Tibial nerve (tissue), 4 donors: ENCODE results near the gene TTC21A. TPM values are rescaled to one million over a fixed set of nuclear protein-coding genes. Genes with fewer than 3 reads are reported as not detected.

Experiments
- DNase-seq, 2 donors: peaks; one replicate each; pipeline ENCODE4 v3.0.0-alpha.2; 2019; ENCODE audit warnings: low spot score in 2 of 2
- H3K27ac ChIP-seq, 4 donors: fragments of 200-600 bp; sonication (generic) in 3 of 4; one replicate each; pipeline ENCODE4 v1.5.1; 2017 to 2019; ENCODE audit warnings: mild to moderate bottlenecking in 1 of 4
- H3K27me3 ChIP-seq, 2 donors: fragments of 200-600 bp; sonication (generic) in 1 of 2; one replicate each; pipeline versions ENCODE4 v1.5.1 to v1.6.0; 2017 to 2019
- H3K36me3 ChIP-seq, 3 donors: fragments of 200-600 bp; sonication (generic); one replicate each; pipeline ENCODE4 v1.5.1; 2018 to 2019
- H3K4me1 ChIP-seq, 4 donors: fragments of 200-600 bp; sonication (generic) in 3 of 4; one replicate each; pipeline ENCODE4 v1.5.1; 2017 to 2019
- H3K4me3 ChIP-seq, 4 donors: fragments of 200-600 bp; sonication (generic) in 3 of 4; one replicate each; pipeline ENCODE4 v1.5.1; 2017 to 2019; ENCODE audit warnings: mild to moderate bottlenecking in 1 of 4, moderate library complexity in 1 of 4
- H3K9me3 ChIP-seq, 4 donors: fragments of 200-600 bp; sonication (generic) in 3 of 4; one replicate each; pipeline ENCODE4 v1.5.1; 2017 to 2019
- CTCF ChIP-seq, 5 experiments: fragments of 200-600 bp in 3 of 5; fragments of 450-650 bp in 2 of 5; sonication (generic) in 3 of 5; IDR thresholded peaks; one replicate each; pipeline ENCODE4 v1.5.1; 2016 to 2019; ENCODE audit warnings: antibody characterized with exemption in 5 of 5, mild to moderate bottlenecking in 3 of 5, moderate library complexity in 2 of 5
- EP300 ChIP-seq, 2 donors: sonication (generic); formaldehyde crosslinking; IDR thresholded peaks; one replicate each; pipeline ENCODE4 v1.6.1; 2017; ENCODE audit warnings: antibody characterized with exemption in 2 of 2, mild to moderate bottlenecking in 1 of 2
- POLR2A ChIP-seq, 2 donors: fragments of 450-650 bp; IDR thresholded peaks; one replicate each; pipeline ENCODE4 v1.6.1; 2017; ENCODE audit warnings: antibody characterized with exemption in 2 of 2, mild to moderate bottlenecking in 2 of 2, moderate library complexity in 2 of 2
- WGBS, 2 donors: methylation state at CpG; one replicate each; pipeline ENCODE4 v1.1.5; 2018; 5-methylcytosine and 5-hydroxymethylcytosine counted together
- total RNA-seq, 4 donors: library from RNA; depleted of rRNA; stranded (reverse); fragments of >200 nt; gene quantifications; one replicate each; pipeline ENCODE4 v1.1.0, GENCODE V29; 2016

Gene TTC21A
- total RNA-seq, 4 donors from 2014 or later: 11.5 to 21.6 (median 12.8) TPM

- Histone ChIP-seq H3K4me3 (no peak overlapping the region), H3K4me1 (no peaks in the 10 kb centered on the region), H3K36me3 (peaks cover 0 to 35% (median 0%) of the 10 kb centered on the region in 3 donors), H3K27ac (no peak overlapping the region), H3K9me3 (no peaks in the 10 kb centered on the region), H3K27me3 (no peaks in the 10 kb centered on the region)
- DNase-seq: no peak
- WGBS, 2 donors: 71 to 79% methylated on average over 10 to 12 of the region's 12 CpGs
- TF ChIP-seq POLR2A (IDR thresholded peaks at IDR 0.05) (no peak), CTCF (IDR thresholded peaks at IDR 0.05) (no peak), EP300 (IDR thresholded peaks at IDR 0.05) (no peak)
These were observed 18.5 kb downstream of the TTC21A start for GRCh38 chr3:39125841-39126500.

- no peak overlapping the region for H3K27ac ChIP-seq
- peak in 1 of 2 donors; percentile 67 for DNase-seq
These were observed 19.1 kb downstream of the TTC21A start for GRCh38 chr3:39126532-39127071.

GRCh38 chr3:39127269-39127907, 19.9 kb downstream of the TTC21A start:
- DNase-seq: no peak
- H3K36me3 ChIP-seq: peaks cover 0 to 35% (median 0%) of the 10 kb centered on the region in 3 donors
- no peaks in the 10 kb centered on the region for H3K9me3 ChIP-seq
- WGBS, 2 donors: 73 to 74% methylated on average over 7 of the region's 7 CpGs
- TF ChIP-seq EP300 (IDR thresholded peaks at IDR 0.05) (no peak), CTCF (IDR thresholded peaks at IDR 0.05) (no peak), POLR2A (IDR thresholded peaks at IDR 0.05) (no peak)
- H3K4me3 ChIP-seq: no peak overlapping the region
- H3K27ac ChIP-seq: no peak overlapping the region
- no peaks in the 10 kb centered on the region for H3K27me3 ChIP-seq
- no peaks in the 10 kb centered on the region for H3K4me1 ChIP-seq

More at GRCh38 chr3:39126532-39127071, 19.1 kb downstream of the TTC21A start:
- Histone ChIP-seq H3K27me3 (no peaks in the 10 kb centered on the region), H3K4me3 (no peak overlapping the region), H3K4me1 (no peaks in the 10 kb centered on the region), H3K36me3 (peaks cover 0 to 31% (median 0%) of the 10 kb centered on the region in 3 donors), H3K9me3 (no peaks in the 10 kb centered on the region)
- TF ChIP-seq EP300 (IDR thresholded peaks at IDR 0.05): no peak
- TF ChIP-seq CTCF (IDR thresholded peaks at IDR 0.05): peak; percentile 39 to 67 (median 46)
- TF ChIP-seq POLR2A (IDR thresholded peaks at IDR 0.05): no peak
- WGBS, 2 donors: 34 to 50% methylated on average over 5 to 6 of the region's 6 CpGs

GRCh38 chr3:39127908-39128304, 20.4 kb downstream of the TTC21A start:
- Histone ChIP-seq H3K27me3 (no peaks in the 10 kb centered on the region), H3K36me3 (peaks cover 0 to 37% (median 0%) of the 10 kb centered on the region in 3 donors), H3K4me3 (no peak overlapping the region), H3K4me1 (no peaks in the 10 kb centered on the region), H3K9me3 (no peaks in the 10 kb centered on the region), H3K27ac (no peak overlapping the region)
- 25 to 37% methylated on average over 1 of the region's 1 CpG for WGBS, 2 donors
- DNase-seq: no peak
- TF ChIP-seq CTCF (IDR thresholded peaks at IDR 0.05) (no peak), EP300 (IDR thresholded peaks at IDR 0.05) (no peak), POLR2A (IDR thresholded peaks at IDR 0.05) (no peak)

GRCh38 chr3:39128951-39129350, 21.5 kb downstream of the TTC21A start:
- no peaks in the 10 kb centered on the region for H3K9me3 ChIP-seq
- TF ChIP-seq EP300 (IDR thresholded peaks at IDR 0.05) (no peak), CTCF (IDR thresholded peaks at IDR 0.05) (no peak), POLR2A (IDR thresholded peaks at IDR 0.05) (no peak)
- no peak overlapping the region for H3K27ac ChIP-seq
- H3K27me3 ChIP-seq: no peaks in the 10 kb centered on the region
- no peak for DNase-seq
- H3K4me1 ChIP-seq: no peaks in the 10 kb centered on the region
- 94 to 97% methylated on average over 7 of the region's 7 CpGs for WGBS, 2 donors
- peaks cover 0 to 48% (median 0%) of the 10 kb centered on the region in 3 donors for H3K36me3 ChIP-seq
- no peak overlapping the region for H3K4me3 ChIP-seq
